H1 (cell line): ENCODE results near the gene MYOM1. TPM values are rescaled to one million over a fixed set of nuclear protein-coding genes. Genes with fewer than 3 reads are reported as not detected.

Source experiments
- CTCF ChIA-PET: fragments of 300-600 bp; sonication (Branson Sonifier 250); formaldehyde crosslinking; loops from one replicate; lab custom pipeline; 2021; ENCODE audit not compliant: partially characterized antibody; lab: Charles Lee
- POLR2A ChIA-PET: fragments of 300-600 bp; sonication (Branson Sonifier 250); formaldehyde crosslinking; loops from one replicate; lab custom pipeline; 2021; ENCODE audit warnings: inconsistent platforms; ENCODE audit not compliant: partially characterized antibody; lab: Charles Lee
- DNase-seq, 2 experiments: peaks; one replicate each; pipeline versions ENCODE4 v3.0.0 to v3.0.0-alpha.2; 2010 to 2022; ENCODE audit warnings: low spot score in 2 of 2, low read depth in 1 of 2, mixed read lengths in 1 of 2
- FAIRE-seq: peaks from 2 replicates; lab custom pipeline; 2011; peaks lifted over from hg19 to GRCh38; lab: Jason Lieb, UNC
- H2AFZ ChIP-seq: 2 replicates; pipeline ENCODE4 v1.8.1; 2012; ENCODE audit warnings: low read length, inconsistent platforms
- H2AK5ac ChIP-seq: 2 replicates; pipeline ENCODE4 v1.6.1; 2013; ENCODE audit warnings: low read depth, low read length
- H2BK120ac ChIP-seq: replicated peaks from 2 replicates; pipeline ENCODE3; 2013; ENCODE audit warnings: low read depth, low read length, inconsistent platforms
- H2BK12ac ChIP-seq: 2 replicates; pipeline ENCODE4 v1.6.1; 2013; ENCODE audit warnings: low read depth, low read length
- H2BK15ac ChIP-seq: 2 replicates; pipeline ENCODE4 v1.6.1; 2013; ENCODE audit warnings: low read length
- H2BK20ac ChIP-seq: 2 replicates; pipeline ENCODE4 v1.6.1; 2013; ENCODE audit warnings: low read length
- H2BK5ac ChIP-seq: 2 replicates; pipeline ENCODE4 v1.6.1; 2013; ENCODE audit warnings: low read depth, low read length
- H3K14ac ChIP-seq: 2 replicates; pipeline ENCODE4 v1.6.1; 2013; ENCODE audit warnings: inconsistent platforms; ENCODE audit not compliant: insufficient read length
- H3K18ac ChIP-seq: 2 replicates; pipeline ENCODE4 v1.6.1; 2013; ENCODE audit warnings: low read length; ENCODE audit errors: extremely low read depth
- H3K23ac ChIP-seq: 2 replicates; pipeline ENCODE4 v1.6.1; 2013; ENCODE audit warnings: inconsistent platforms; ENCODE audit not compliant: insufficient read length
- H3K23me2 ChIP-seq: 2 replicates; pipeline ENCODE4 v1.6.1; 2013; ENCODE audit warnings: low read depth, low read length
- H3K27ac ChIP-seq: 2 replicates; pipeline ENCODE4 v1.6.1; 2011; ENCODE audit warnings: low read depth, low read length, inconsistent platforms
- H3K27me3 ChIP-seq, 4 experiments: replicated peaks in 1 of 4; 1 replicate in 1 of 4; 2 replicates in 3 of 4; pipeline versions ENCODE4 v1.6.1 to v1.8.1; 2011 to 2013; ENCODE audit warnings: low read length in 3 of 4, mild to moderate bottlenecking in 3 of 4, inconsistent platforms in 2 of 4, mixed read lengths in 2 of 4, moderate library complexity in 1 of 4; ENCODE audit not compliant: control insufficient read depth in 3 of 4, insufficient read depth in 3 of 4; ENCODE audit errors: extremely low read depth in 1 of 4
- H3K36me3 ChIP-seq, 4 experiments: 2 replicates each; pipeline versions ENCODE4 v1.6.1 to v1.8.1; 2011 to 2013; ENCODE audit warnings: mild to moderate bottlenecking in 4 of 4, low read length in 3 of 4, moderate library complexity in 2 of 4, control low read depth in 1 of 4, inconsistent platforms in 1 of 4; ENCODE audit not compliant: insufficient read depth in 4 of 4, control insufficient read depth in 2 of 4
- H3K4ac ChIP-seq: replicated peaks from 2 replicates; pipeline ENCODE3; 2013; ENCODE audit warnings: low read length, low read depth, mixed read lengths, inconsistent platforms; ENCODE audit not compliant: insufficient read length
- H3K4me1 ChIP-seq, 4 experiments: replicated peaks in 1 of 4; 1 replicate in 1 of 4; 2 replicates in 3 of 4; pipeline versions ENCODE4 v1.6.1 to v1.8.1; 2011 to 2013; ENCODE audit warnings: low read length in 3 of 4, inconsistent platforms in 2 of 4, mixed read lengths in 1 of 4; ENCODE audit not compliant: insufficient read depth in 4 of 4, control insufficient read depth in 3 of 4
- H3K4me2 ChIP-seq, 2 experiments: 2 replicates each; pipeline versions ENCODE4 v1.6.1 to v1.8.1; 2011 to 2013; ENCODE audit warnings: low read depth in 2 of 2, low read length in 2 of 2, control low read depth in 1 of 2, inconsistent platforms in 1 of 2, mild to moderate bottlenecking in 1 of 2; ENCODE audit not compliant: insufficient read depth in 1 of 2
- H3K4me3 ChIP-seq, 4 experiments: fragments of 200-600, 300-600 bp in 1 of 4; sonication (generic), shearing (Covaris generic), sonication (Bioruptor Twin) in 1 of 4; 2 replicates each; pipeline versions ENCODE4 v1.5.1 to v1.8.1; 2011 to 2016; ENCODE audit warnings: low read length in 4 of 4, low read depth in 3 of 4, control low read depth in 2 of 4, inconsistent platforms in 2 of 4, mild to moderate bottlenecking in 2 of 4, mixed read lengths in 1 of 4, moderate library complexity in 1 of 4; ENCODE audit not compliant: insufficient read depth in 2 of 4; ENCODE audit errors: extremely low read depth in 1 of 4
- H3K56ac ChIP-seq: replicated peaks from 2 replicates; pipeline ENCODE3; 2013; ENCODE audit warnings: low read depth, mild to moderate bottlenecking, mixed read lengths, low read length, inconsistent platforms; ENCODE audit not compliant: insufficient read length
- H3K79me1 ChIP-seq: 2 replicates; pipeline ENCODE4 v1.6.1; 2013; ENCODE audit warnings: low read depth, low read length, control low read depth
- H3K79me2 ChIP-seq, 2 experiments: 2 replicates each; pipeline versions ENCODE4 v1.6.1 to v1.8.1; 2012 to 2013; ENCODE audit warnings: low read length in 2 of 2, mild to moderate bottlenecking in 2 of 2, inconsistent platforms in 1 of 2; ENCODE audit not compliant: insufficient read depth in 2 of 2, control insufficient read depth in 1 of 2
- H3K9ac ChIP-seq, 4 experiments: replicated peaks in 1 of 4; 1 replicate in 1 of 4; 2 replicates in 3 of 4; pipeline versions ENCODE4 v1.6.1 to v1.8.1; 2011 to 2013; ENCODE audit warnings: low read depth in 3 of 4, low read length in 3 of 4, control low read depth in 2 of 4, mild to moderate bottlenecking in 2 of 4, moderate library complexity in 2 of 4, inconsistent platforms in 1 of 4; ENCODE audit errors: extremely low read depth in 1 of 4
- H3K9me3 ChIP-seq, 2 experiments: 2 replicates each; pipeline versions ENCODE4 v1.6.1 to v1.8.1; 2012 to 2013; ENCODE audit warnings: mild to moderate bottlenecking in 2 of 2, moderate library complexity in 2 of 2, control low read depth in 1 of 2, inconsistent platforms in 1 of 2, low read depth in 1 of 2, low read length in 1 of 2, mixed read lengths in 1 of 2; ENCODE audit not compliant: insufficient read depth in 2 of 2
- H4K20me1 ChIP-seq, 2 experiments: replicated peaks in 1 of 2; 2 replicates each; pipeline versions ENCODE3 to v1.8.1; 2011 to 2013; ENCODE audit warnings: inconsistent platforms in 2 of 2, low read length in 2 of 2, mild to moderate bottlenecking in 1 of 2; ENCODE audit not compliant: insufficient read depth in 2 of 2, control insufficient read depth in 1 of 2
- H4K5ac ChIP-seq: 2 replicates; pipeline ENCODE4 v1.6.1; 2013; ENCODE audit warnings: low read length, low read depth, mixed read lengths, inconsistent platforms; ENCODE audit not compliant: insufficient read length
- H4K8ac ChIP-seq: 2 replicates; pipeline ENCODE4 v1.8.0; 2013; ENCODE audit warnings: mild to moderate bottlenecking, moderate library complexity, low read length, inconsistent platforms; ENCODE audit not compliant: insufficient read depth; ENCODE audit errors: extremely low read depth
- H4K91ac ChIP-seq: replicated peaks from 2 replicates; pipeline ENCODE3; 2013; ENCODE audit warnings: low read length, mixed read lengths, inconsistent platforms; ENCODE audit not compliant: insufficient read length
- BACH1 ChIP-seq: IDR thresholded peaks from 2 replicates; pipeline ENCODE4 v1.6.1; 2012; ENCODE audit warnings: low read length, improper control_type of control experiment
- CBX5 ChIP-seq: fragments of 300-800, 300-1000 bp; sonication (generic); IDR thresholded peaks from 2 replicates; pipeline ENCODE4 v1.7.1; 2016; ENCODE audit warnings: antibody characterized with exemption, low read length, low read depth
- FOSL1 ChIP-seq: IDR thresholded peaks from 2 replicates; pipeline ENCODE4 v1.6.1; 2011; ENCODE audit warnings: mild to moderate bottlenecking, low read depth, low read length, moderate library complexity; ENCODE audit not compliant: insufficient read depth
- GABPA ChIP-seq: IDR thresholded peaks from 2 replicates; pipeline ENCODE4 v1.6.1; 2011; ENCODE audit warnings: mild to moderate bottlenecking, low read length, moderate library complexity, borderline replicate concordance; ENCODE audit not compliant: insufficient read depth
- HDAC6 ChIP-seq: IDR thresholded peaks from one replicate; pipeline ENCODE4 v1.7.1; 2012; ENCODE audit warnings: low read depth, mild to moderate bottlenecking, inconsistent platforms, low read length, moderate library complexity
- KDM1A ChIP-seq: fragments of 200-600, 300-600 bp; sonication (generic); IDR thresholded peaks from 2 replicates; pipeline ENCODE4 v1.7.1; 2016; ENCODE audit warnings: mild to moderate bottlenecking, low read length, borderline replicate concordance
- KDM4A ChIP-seq: IDR thresholded peaks from one replicate; pipeline ENCODE4 v1.7.1; 2012; ENCODE audit warnings: low read depth, mild to moderate bottlenecking, moderate library complexity, low read length, inconsistent platforms; ENCODE audit not compliant: severe bottlenecking
- PHF8 ChIP-seq: fragments of 200-600 bp; sonication (generic); conservative IDR thresholded peaks from 2 replicates; pipeline ENCODE4 v1.7.1; 2012; ENCODE audit warnings: low read depth, mild to moderate bottlenecking, inconsistent platforms, low read length, moderate library complexity
- POLR2AphosphoS5 ChIP-seq: IDR thresholded peaks from 2 replicates; pipeline ENCODE4 v1.6.1; 2011; ENCODE audit warnings: low read depth, low read length
- SP2 ChIP-seq: IDR thresholded peaks from 2 replicates; pipeline ENCODE4 v1.6.1; 2012; ENCODE audit warnings: mild to moderate bottlenecking, low read length, inconsistent platforms
- TCF12 ChIP-seq: IDR thresholded peaks from 2 replicates; pipeline ENCODE4 v1.6.1; 2011; ENCODE audit warnings: low read depth, mild to moderate bottlenecking, low read length
- WGBS, 2 experiments: shearing (Covaris generic) in 1 of 2; methylation state at CpG; one replicate each; pipeline versions ENCODE4 v1.1.6 to v1.1.7; 2013 to 2015; ENCODE audit warnings: low lambda C conversion rate in 2 of 2, mixed read lengths in 2 of 2, inconsistent platforms in 1 of 2, low coverage in 1 of 2, missing lambda C conversion rate in 1 of 2; ENCODE audit not compliant: insufficient replicate concordance in 2 of 2, insufficient coverage in 1 of 2, insufficient read length in 1 of 2; ENCODE audit errors: extremely low coverage in 1 of 2, missing lambda C conversion rate in 1 of 2; 5-methylcytosine and 5-hydroxymethylcytosine counted together
- polyA plus RNA-seq, 7 experiments: library from polyadenylated mRNA; depleted of rRNA in 3 of 7; stranded (reverse) in 5 of 7; unstranded in 2 of 7; fragments of >200 nt in 5 of 7; fragments of 200-250 nt in 2 of 7; gene quantifications; 1 replicate in 5 of 7; 2 replicates in 1 of 7; 4 replicates in 1 of 7; pipeline versions ENCODE4 v1.2.1 to v1.2.3, GENCODE V29; 2011 to 2013; ENCODE audit warnings: missing spikeins in 2 of 7, mixed read lengths in 2 of 7
- total RNA-seq: library from RNA; stranded (reverse); fragmentation: NEBNext Ultra II Directional; extraction: Animal tissue kit (Norgen Biotek cat#: 25700); gene quantifications from 2 replicates; pipeline ENCODE4 v1.2.1, GENCODE V29; 2021

MYOM1 gene
- total and polyA plus RNA-seq, 2 of the 8 experiments (the other 6 are each of a cell fraction or from before 2014, with no cell fraction given), result 0.06 to 0.32 TPM

- H3K27me3 ChIP-seq, result no peaks in the 10 kb centered on the region
- no peaks in the 10 kb centered on the region for H3K79me1 ChIP-seq
- H3K4ac ChIP-seq, result no peak overlapping the region
- 0 out of 2 replicates have a peak overlapping the region, but pooled peaks have one; percentile 64 for H2BK5ac ChIP-seq
- DNase-seq (peak; percentile 81 to 85), FAIRE-seq (peak; percentile 58)
- peaks cover 0 to 4% (median 3%) of the 10 kb centered on the region in 4 experiments; a peak in 4 of 8 replicates for H3K36me3 ChIP-seq
- H4K5ac ChIP-seq, result no peak overlapping the region
- peaks cover 7% of the 10 kb centered on the region; the same call in 1 of the 2 replicates for H3K23me2 ChIP-seq
- peak overlapping the region; percentile 68; the same call in 1 of the 2 replicates for H2AFZ ChIP-seq
- H3K56ac ChIP-seq, result no peak overlapping the region
- 22% methylated on average over 29 of the region's 29 CpGs; no CpG with 5 or more reads in 1 of the 2 experiments for WGBS, 2 experiments
- ChIA-PET CTCF (interaction anchor here (0.6 to 3.0 kb wide), 39 partner anchors 10 to 420 kb away, joined by 3 to 22 read pairs (median 3); partner anchors contain the start of gene MYOM1), POLR2A (interaction anchor here (0.6 to 3.1 kb wide), 9 partner anchors 18 to 590 kb away, joined by 3 to 26 read pairs (median 4); partner anchors contain the start of gene SMCHD1)
- H4K91ac ChIP-seq, result no peak overlapping the region
- no peak overlapping the region for H2BK15ac ChIP-seq
- no peak overlapping the region for H3K27ac ChIP-seq
- H3K23ac ChIP-seq, result no peak overlapping the region
- H3K79me2 ChIP-seq, result peaks cover 8 to 34% of the 10 kb centered on the region in 2 experiments; a peak in 3 of 4 replicates
- no peak overlapping the region for H2BK20ac ChIP-seq
- H4K8ac ChIP-seq, result no peak overlapping the region
- H3K4me2 ChIP-seq, result peak overlapping the region; percentile 65 to 83
- peak overlapping the region; percentile 85; the same call in 1 of the 2 replicates for H3K18ac ChIP-seq
- H3K4me1 ChIP-seq, result peaks cover 0 to 9% (median 1%) of the 10 kb centered on the region in 4 experiments; a peak in 2 of 7 replicates
- no peak overlapping the region for H2BK120ac ChIP-seq
- H3K4me3 ChIP-seq, result peak overlapping the region; percentile 45 to 91 (median 54); a peak in 7 of 8 replicates
- H2BK12ac ChIP-seq, result no peak overlapping the region
- H3K9me3 ChIP-seq, result peaks cover 7 to 12% of the 10 kb centered on the region in 2 experiments; a peak in 3 of 4 replicates
- H4K20me1 ChIP-seq, result peaks cover 0 to 10% of the 10 kb centered on the region in 2 experiments
- no peak overlapping the region for H3K14ac ChIP-seq
- no peak overlapping the region for H2AK5ac ChIP-seq
- no peak overlapping the region; a peak in 2 of 7 replicates for H3K9ac ChIP-seq
- no peak for TF ChIP-seq PHF8
- no peak for TF ChIP-seq BACH1
- TF ChIP-seq FOSL1, result no peak
- no peak for TF ChIP-seq KDM1A
- TF ChIP-seq HDAC6, result no peak
- TF ChIP-seq SP2, result no peak
- no peak for TF ChIP-seq TCF12
- no peak for TF ChIP-seq CBX5
- TF ChIP-seq POLR2AphosphoS5, result no peak
- no peak for TF ChIP-seq KDM4A
- no peak for TF ChIP-seq GABPA
These were observed 26.3 kb upstream of the MYOM1 start for GRCh38 chr18:3245853-3246634.
